DMS53 treated with DMSO at 0.1 percent for 48 hours (cell line): ENCODE data around the gene ARL8A.
"Not testable (repeated sequence)": the region's sequence is repeated elsewhere in the genome, so short reads cannot be mapped to it uniquely, and the experiment has no call there.

Experiments
- DNase-seq: peaks from one replicate; lab custom pipeline; 2025; ENCODE audit not compliant: unreplicated experiment; lab: John Stamatoyannopoulos, UW

Gene ARL8A

GRCh38 chr1:202176949-202177927 is 32.7 kb upstream of the ARL8A start:
- DNase-seq = no peak

GRCh38 chr1:202173993-202174392 is 29.5 kb upstream of the ARL8A start:
- no peak for DNase-seq

GRCh38 chr1:202172015-202172355 is 27.4 kb upstream of the ARL8A start:
- no peak for DNase-seq

- DNase-seq = no peak
These were observed 26.9 kb upstream of the ARL8A start for GRCh38 chr1:202171292-202172014.

- DNase-seq = no peak
These were observed 26.2 kb upstream of the ARL8A start for GRCh38 chr1:202170726-202171125.

- no peak for DNase-seq
These were observed 24.3 kb upstream of the ARL8A start for GRCh38 chr1:202168861-202169260.

GRCh38 chr1:202167708-202168415 is 23.3 kb upstream of the ARL8A start:
- DNase-seq = no peak

- DNase-seq = not testable (repeated sequence)
These were observed 22.5 kb upstream of the ARL8A start for GRCh38 chr1:202167054-202167453.

- no peak for DNase-seq
These were observed 21.7 kb upstream of the ARL8A start for GRCh38 chr1:202165942-202166843.

GRCh38 chr1:202165267-202165941 is 20.9 kb upstream of the ARL8A start:
- DNase-seq = no peak

GRCh38 chr1:202164271-202165037 is 19.9 kb upstream of the ARL8A start:
- DNase-seq = no peak

- no peak for DNase-seq
These were observed 19.0 kb upstream of the ARL8A start for GRCh38 chr1:202163281-202164270.

GRCh38 chr1:202162418-202163280 is 18.1 kb upstream of the ARL8A start:
- no peak for DNase-seq

GRCh38 chr1:202162047-202162417 is 17.5 kb upstream of the ARL8A start:
- DNase-seq = no peak

GRCh38 chr1:202161151-202162046 is 16.9 kb upstream of the ARL8A start:
- no peak for DNase-seq

GRCh38 chr1:202160377-202160940 is 15.9 kb upstream of the ARL8A start, which contains the start of gene PTPN7:
Gene PTPN7, minus strand, starts transcription at chr1:202160602. Its CDS starts 1,200 bp downstream, at chr1:202159402.
- no peak for DNase-seq
